ENCODE data around the gene TECTB.

Gene TECTB

DNA sequence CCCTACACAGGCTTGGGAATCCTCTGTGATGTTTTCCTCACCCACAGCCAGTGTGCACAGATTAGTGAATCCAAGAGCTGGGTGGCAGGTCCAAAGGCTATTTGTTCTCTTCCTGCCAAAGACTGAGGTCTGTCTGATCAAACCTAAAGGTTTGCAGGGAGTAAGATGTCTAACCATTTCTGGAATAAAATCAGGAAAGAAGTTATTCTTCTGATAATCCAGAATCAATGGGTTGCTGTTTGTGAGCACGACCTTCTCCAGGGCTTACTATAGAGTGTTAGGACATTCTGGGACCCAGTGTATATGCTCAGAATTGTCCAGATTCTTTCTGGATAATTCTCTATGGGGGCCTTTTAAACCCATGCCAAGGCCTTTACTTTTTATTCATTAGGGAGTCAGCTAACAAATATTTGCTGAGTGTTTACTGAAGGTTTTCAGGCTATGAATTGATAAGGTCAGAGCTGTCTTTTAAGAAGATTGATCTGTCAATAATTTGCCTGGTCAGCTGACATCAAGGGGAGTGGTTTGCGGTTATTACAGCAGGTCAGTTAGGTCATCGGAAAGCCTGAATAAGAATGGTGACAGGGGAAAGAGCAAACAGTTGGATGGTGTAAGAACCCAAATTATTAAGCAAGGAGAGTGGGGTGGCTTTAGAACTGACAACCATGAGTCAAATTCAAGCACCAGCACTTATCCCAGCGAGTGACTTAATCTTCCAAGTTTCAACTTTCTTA, 7.5 kb upstream of the TECTB start:
- no peak overlapping the region for H3K9ac ChIP-seq (ENCODE audit: low read length)
- H3K79me2 ChIP-seq (ENCODE audit: low read length): no peaks in the 10 kb centered on the region
- H3K9me3 ChIP-seq (ENCODE audit: insufficient read depth, low read length): no peaks in the 10 kb centered on the region
- H3K4me2 ChIP-seq (ENCODE audit: low read length): no peak overlapping the region
- H3K27me3 ChIP-seq (ENCODE audit: low read depth, low read length): no peaks in the 10 kb centered on the region
- no peak overlapping the region for H2AFZ ChIP-seq (ENCODE audit: low read depth, low read length)
- H3K27ac ChIP-seq (ENCODE audit: low read length): no peak overlapping the region
- no peaks in the 10 kb centered on the region for H3K36me3 ChIP-seq (replicated peaks; ENCODE audit: low read depth, low read length)
- H3K4me1 ChIP-seq (ENCODE audit: low read length): no peaks in the 10 kb centered on the region
- H3K4me3 ChIP-seq (ENCODE audit: low read length): no peak overlapping the region
- H4K20me1 ChIP-seq (ENCODE audit: insufficient read depth, low read length): no peaks in the 10 kb centered on the region
- TF ChIP-seq EZH2phosphoT487 (IDR thresholded peaks at IDR 0.05; ENCODE audit: low read depth): no peak
- TF ChIP-seq, protein P1, sequence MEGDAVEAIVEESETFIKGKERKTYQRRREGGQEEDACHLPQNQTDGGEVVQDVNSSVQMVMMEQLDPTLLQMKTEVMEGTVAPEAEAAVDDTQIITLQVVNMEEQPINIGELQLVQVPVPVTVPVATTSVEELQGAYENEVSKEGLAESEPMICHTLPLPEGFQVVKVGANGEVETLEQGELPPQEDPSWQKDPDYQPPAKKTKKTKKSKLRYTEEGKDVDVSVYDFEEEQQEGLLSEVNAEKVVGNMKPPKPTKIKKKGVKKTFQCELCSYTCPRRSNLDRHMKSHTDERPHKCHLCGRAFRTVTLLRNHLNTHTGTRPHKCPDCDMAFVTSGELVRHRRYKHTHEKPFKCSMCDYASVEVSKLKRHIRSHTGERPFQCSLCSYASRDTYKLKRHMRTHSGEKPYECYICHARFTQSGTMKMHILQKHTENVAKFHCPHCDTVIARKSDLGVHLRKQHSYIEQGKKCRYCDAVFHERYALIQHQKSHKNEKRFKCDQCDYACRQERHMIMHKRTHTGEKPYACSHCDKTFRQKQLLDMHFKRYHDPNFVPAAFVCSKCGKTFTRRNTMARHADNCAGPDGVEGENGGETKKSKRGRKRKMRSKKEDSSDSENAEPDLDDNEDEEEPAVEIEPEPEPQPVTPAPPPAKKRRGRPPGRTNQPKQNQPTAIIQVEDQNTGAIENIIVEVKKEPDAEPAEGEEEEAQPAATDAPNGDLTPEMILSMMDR (IDR thresholded peaks at IDR 0.05; ENCODE audit: low read depth, low read length): no peak

DNA sequence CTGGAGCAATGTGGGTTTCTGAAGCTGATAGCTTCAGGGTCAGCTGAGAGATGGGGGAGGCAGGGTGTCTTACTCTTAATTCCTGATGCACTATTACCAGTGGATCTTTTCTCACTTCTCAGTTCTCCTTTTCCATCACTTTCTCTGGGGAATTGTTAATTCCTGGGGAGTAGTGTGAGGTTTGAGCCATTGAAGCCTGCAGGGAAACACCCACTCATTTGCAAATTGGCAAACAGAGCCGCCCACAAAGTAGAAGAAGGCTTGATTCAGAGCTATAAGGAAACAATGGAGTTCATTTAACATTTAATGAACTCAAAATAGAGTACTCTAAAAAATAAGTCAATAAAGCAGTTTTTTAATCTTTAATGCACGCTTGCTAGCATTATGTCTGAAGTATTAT, 4.3 kb upstream of the TECTB start:
- TF ChIP-seq EZH2phosphoT487 (IDR thresholded peaks at IDR 0.05; ENCODE audit: low read depth): no peak
- TF ChIP-seq, protein P1 (IDR thresholded peaks at IDR 0.05; ENCODE audit: low read depth, low read length): no peak
- Histone ChIP-seq H2AFZ (ENCODE audit: low read depth, low read length) (no peak overlapping the region), H3K4me3 (ENCODE audit: low read length) (no peak overlapping the region), H3K27ac (ENCODE audit: low read length) (no peak overlapping the region), H3K9me3 (ENCODE audit: insufficient read depth, low read length) (no peaks in the 10 kb centered on the region), H3K4me2 (ENCODE audit: low read length) (no peak overlapping the region), H3K9ac (ENCODE audit: low read length) (no peak overlapping the region), H3K4me1 (ENCODE audit: low read length) (no peaks in the 10 kb centered on the region), H3K79me2 (ENCODE audit: low read length) (no peaks in the 10 kb centered on the region), H4K20me1 (ENCODE audit: insufficient read depth, low read length) (no peaks in the 10 kb centered on the region), H3K36me3 (replicated peaks; ENCODE audit: low read depth, low read length) (no peaks in the 10 kb centered on the region), H3K27me3 (ENCODE audit: low read depth, low read length) (no peaks in the 10 kb centered on the region)

DNA sequence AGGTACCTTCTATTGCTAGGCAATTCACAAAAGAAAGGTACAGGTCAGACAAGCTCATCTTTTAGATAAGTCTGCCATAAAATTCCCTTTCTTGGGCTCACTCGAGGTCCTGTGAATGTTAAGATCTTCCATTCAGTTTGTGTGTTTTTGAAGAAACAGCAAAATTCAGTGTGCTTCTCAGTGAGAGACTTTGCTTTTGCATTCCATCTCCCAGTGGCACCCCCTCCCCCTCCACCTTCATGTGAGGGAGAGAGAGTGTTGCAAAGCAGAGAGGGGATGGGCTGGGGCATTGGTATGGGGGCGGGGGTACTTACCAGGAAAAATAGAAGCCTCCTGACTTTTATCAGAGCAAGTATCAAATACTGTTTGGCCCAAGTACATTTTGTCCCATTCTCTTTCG, 3.8 kb upstream of the TECTB start:
- Histone ChIP-seq H3K4me2 (ENCODE audit: low read length) (no peak overlapping the region), H3K27me3 (ENCODE audit: low read depth, low read length) (no peaks in the 10 kb centered on the region), H3K4me3 (ENCODE audit: low read length) (no peak overlapping the region), H3K9me3 (ENCODE audit: insufficient read depth, low read length) (no peaks in the 10 kb centered on the region), H4K20me1 (ENCODE audit: insufficient read depth, low read length) (no peaks in the 10 kb centered on the region), H3K27ac (ENCODE audit: low read length) (no peak overlapping the region), H3K79me2 (ENCODE audit: low read length) (no peaks in the 10 kb centered on the region), H3K4me1 (ENCODE audit: low read length) (no peaks in the 10 kb centered on the region), H3K9ac (ENCODE audit: low read length) (no peak overlapping the region), H3K36me3 (replicated peaks; ENCODE audit: low read depth, low read length) (no peaks in the 10 kb centered on the region), H2AFZ (ENCODE audit: low read depth, low read length) (no peak overlapping the region)
- TF ChIP-seq, protein P1 (IDR thresholded peaks at IDR 0.05; ENCODE audit: low read depth, low read length): no peak

DNA sequence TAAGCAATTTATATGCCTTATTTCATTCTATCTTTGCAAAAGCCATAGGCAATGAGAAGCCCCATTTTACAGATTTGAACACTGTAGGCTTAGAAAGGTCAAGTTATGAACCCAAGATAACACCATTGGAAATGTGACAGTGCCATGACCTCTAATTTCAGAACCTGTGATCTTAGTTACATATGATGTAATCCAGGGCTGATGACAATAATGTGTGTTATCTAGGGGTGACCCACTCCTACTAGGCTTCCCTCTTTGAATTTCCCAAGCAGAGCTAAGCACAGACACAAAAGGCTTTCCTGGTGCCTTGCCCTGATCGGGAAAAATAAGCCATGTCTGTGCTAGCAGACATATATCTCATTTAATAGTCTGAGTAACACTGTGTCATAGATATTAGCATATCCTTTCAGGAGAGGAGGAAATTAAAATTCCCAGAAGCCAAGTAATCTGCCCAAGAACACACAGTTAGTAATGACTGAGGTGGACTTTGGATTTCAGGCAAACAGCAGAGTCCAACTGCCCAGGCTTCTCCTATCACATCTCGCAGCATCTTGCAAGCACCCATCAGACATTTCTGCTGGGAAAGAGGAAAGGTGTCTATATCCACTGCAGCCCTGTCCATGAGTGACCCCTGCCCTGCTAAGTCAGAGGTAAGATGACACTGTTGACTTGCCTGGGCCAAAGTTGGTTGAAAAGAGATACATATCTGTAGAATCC, 2.8 kb upstream of the TECTB start:
- Histone ChIP-seq H2AFZ (ENCODE audit: low read depth, low read length) (no peak overlapping the region), H3K79me2 (ENCODE audit: low read length) (no peaks in the 10 kb centered on the region), H3K36me3 (replicated peaks; ENCODE audit: low read depth, low read length) (no peaks in the 10 kb centered on the region), H3K27me3 (ENCODE audit: low read depth, low read length) (no peaks in the 10 kb centered on the region), H3K4me3 (ENCODE audit: low read length) (no peak overlapping the region), H3K9me3 (ENCODE audit: insufficient read depth, low read length) (no peaks in the 10 kb centered on the region), H3K9ac (ENCODE audit: low read length) (no peak overlapping the region), H4K20me1 (ENCODE audit: insufficient read depth, low read length) (no peaks in the 10 kb centered on the region), H3K4me1 (ENCODE audit: low read length) (no peaks in the 10 kb centered on the region), H3K27ac (ENCODE audit: low read length) (no peak overlapping the region), H3K4me2 (ENCODE audit: low read length) (no peak overlapping the region)
- TF ChIP-seq, protein P1 (IDR thresholded peaks at IDR 0.05; ENCODE audit: low read depth, low read length): no peak
- TF ChIP-seq EZH2phosphoT487 (IDR thresholded peaks at IDR 0.05; ENCODE audit: low read depth): no peak

All from OCI-LY3 (cell line).